GM19043 (cell line): Measurements from ENCODE around the gene OR3A2.
"Not testable (repeated sequence)": the region's sequence is repeated elsewhere in the genome, so short reads cannot be mapped to it uniquely, and the experiment has no call there.

ENCODE experiments used
- ATAC-seq: cut with Tn5 transposase; IDR thresholded peaks from one replicate; pipeline ENCODE4 v1.9.1; 2021; ENCODE audit warnings: low read depth; ENCODE audit not compliant: unreplicated experiment

Gene OR3A2

GRCh38 chr17:3385869-3386816 is at the start of gene OR3A2:
Gene OR3A2 (minus strand): TSS chr17:3386308.
- no peak for ATAC-seq

GRCh38 chr17:3433741-3434140 is 47.6 kb upstream of the OR3A2 start, which contains the start of gene OR1E2:
Gene OR1E2 (minus strand): TSS chr17:3433841. CDS start chr17:3433841, 0 bp downstream.
- ATAC-seq = no peak

GRCh38 chr17:3433215-3433614 is 47.1 kb upstream of the OR3A2 start:
- ATAC-seq = not testable (repeated sequence)

- ATAC-seq = no peak
Observed at GRCh38 chr17:3418222-3418621, 32.1 kb upstream of the OR3A2 start.

- no peak for ATAC-seq
Observed at GRCh38 chr17:3415610-3416009, 29.5 kb upstream of the OR3A2 start.

- not testable (repeated sequence) for ATAC-seq
Observed at GRCh38 chr17:3412216-3412615, 26.1 kb upstream of the OR3A2 start.

- ATAC-seq = no peak
Observed at GRCh38 chr17:3411070-3411469, 25.0 kb upstream of the OR3A2 start, which contains the start of gene OR3A3. Gene OR3A3 (plus strand): TSS chr17:3411370.

GRCh38 chr17:3403856-3404255 is 17.7 kb upstream of the OR3A2 start:
- not testable (repeated sequence) for ATAC-seq

GRCh38 chr17:3401786-3402185 is 15.7 kb upstream of the OR3A2 start:
- no peak for ATAC-seq

GRCh38 chr17:3400055-3400454 is 13.9 kb upstream of the OR3A2 start:
- no peak for ATAC-seq

GRCh38 chr17:3398310-3398709 is 12.2 kb upstream of the OR3A2 start, which contains the start of gene OR1E1:
Gene OR1E1 (minus strand): TSS chr17:3398410. CDS start chr17:3398410, 0 bp downstream.
- ATAC-seq = no peak

- ATAC-seq = not testable (repeated sequence)
Observed at GRCh38 chr17:3397801-3398200, 11.7 kb upstream of the OR3A2 start.

- ATAC-seq = no peak
Observed at GRCh38 chr17:3389791-3390190, 3.7 kb upstream of the OR3A2 start.

GRCh38 chr17:3381957-3382356 is 4.2 kb downstream of the OR3A2 start:
- ATAC-seq = no peak

- ATAC-seq = no peak
Observed at GRCh38 chr17:3378321-3378720, 7.8 kb downstream of the OR3A2 start.

- not testable (repeated sequence) for ATAC-seq
Observed at GRCh38 chr17:3371167-3371566, 14.9 kb downstream of the OR3A2 start.

GRCh38 chr17:3342782-3343181 is 43.3 kb downstream of the OR3A2 start:
- ATAC-seq = not testable (repeated sequence)

GRCh38 chr17:3335876-3336275 is 50.2 kb downstream of the OR3A2 start:
- ATAC-seq = no peak

- ATAC-seq = no peak
Observed at GRCh38 chr17:3318336-3318735, 67.8 kb downstream of the OR3A2 start.

- no peak for ATAC-seq
Observed at GRCh38 chr17:3316836-3317235, 69.3 kb downstream of the OR3A2 start.

GRCh38 chr17:3308603-3309002 is 77.5 kb downstream of the OR3A2 start:
- ATAC-seq = no peak

GRCh38 chr17:3298260-3298659 is 87.8 kb downstream of the OR3A2 start, which contains the start of gene OR3A1:
Gene OR3A1 (minus strand): TSS chr17:3298360. CDS start chr17:3292582, 5,778 bp downstream.
- no peak for ATAC-seq
